ENCODE results near the gene TP53I13. TPM values are rescaled to one million over a fixed set of nuclear protein-coding genes. Genes with fewer than 3 reads are reported as not detected.

The TP53I13 gene
- total and polyA plus RNA-seq, 10 of the 15 experiments (the other 5 are each of a cell fraction or from before 2014, with no cell fraction given): 0.31 to 45.1 (median 19.5) TPM; not detected in 1

DNA sequence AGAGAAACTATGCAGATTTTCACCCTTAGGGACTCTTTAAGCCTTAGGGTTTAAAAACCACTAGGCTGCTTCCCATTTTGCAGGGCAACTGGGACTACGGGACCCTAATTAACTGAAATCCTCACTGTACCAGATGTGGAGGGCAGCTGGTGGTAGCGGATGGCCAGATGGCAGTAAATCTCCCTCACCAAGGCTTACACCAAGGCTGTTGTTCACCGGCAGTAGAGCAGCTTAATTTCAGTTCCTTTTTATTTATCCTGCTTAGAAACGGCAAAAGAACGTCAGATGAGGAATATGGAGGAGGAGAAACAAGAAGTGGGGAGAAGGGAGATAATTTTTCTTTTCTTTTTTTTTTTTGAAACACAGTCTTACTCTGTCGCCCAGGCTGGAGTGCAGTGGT lies 8.2 kb upstream of the TP53I13 start:
- Histone ChIP-seq H4K20me1 (ENCODE audit: control insufficient read depth, insufficient read depth) (no peaks in the 10 kb centered on the region), H2AFZ (ENCODE audit: control insufficient read depth, low read depth, low read length) (peak overlapping the region; percentile 33), H3K9ac (ENCODE audit: control insufficient read depth, insufficient read depth, low read length) (no peak overlapping the region), H3K4me1 (ENCODE audit: control insufficient read depth, insufficient read depth, low read length) (peaks cover 42% of the 10 kb centered on the region), H3K4me2 (ENCODE audit: control insufficient read depth, insufficient read depth) (peak overlapping the region; percentile 72), H3K4me3 (no peak overlapping the region), H3K36me3 (ENCODE audit: control insufficient read depth in 2 of 2, insufficient read depth in 2 of 2, low read length in 1 of 2) (peaks cover 2 to 3% of the 10 kb centered on the region in 2 experiments; a peak in 3 of 4 replicates), H3K27ac (ENCODE audit: control insufficient read depth, insufficient read depth) (no peak overlapping the region), H3K27me3 (replicated peaks in 1 of 2; ENCODE audit: control insufficient read depth in 2 of 2, insufficient read depth in 2 of 2, low read length in 1 of 2) (no peaks in the 10 kb centered on the region), H3K9me3 (replicated peaks; ENCODE audit: control insufficient read depth, insufficient read depth, low read length) (no peaks in the 10 kb centered on the region), H3K79me2 (ENCODE audit: control insufficient read depth, insufficient read depth, low read length) (no peaks in the 10 kb centered on the region)
- intact Hi-C loops (cut with micrococcal nuclease; ENCODE audit: unreplicated experiment): no loop called here
- ATAC-seq: peak; percentile 83
- ChIA-PET CTCF (interaction anchor here (1.0 to 1.8 kb wide), 8 partner anchors 10 to 535 kb away, joined by 3 to 12 read pairs (median 7); no protein-coding TSS in a partner anchor), SMC1A (ENCODE audit: uncharacterized antibody, unreplicated experiment) (interaction anchor here (1.0 to 2.0 kb wide), 3 partner anchors 12 to 190 kb away, joined by 3 to 11 read pairs (median 5); partner anchors contain the start of gene ANKRD13B), RAD21 (ENCODE audit: unreplicated experiment) (interaction anchor here (0.8 to 1.5 kb wide), 2 partner anchors 18 to 190 kb away, joined by 3 to 4 read pairs; no protein-coding TSS in a partner anchor), POLR2A (no interaction called here)
- 37% methylated on average over 5 of the region's 6 CpGs for WGBS (ENCODE audit: insufficient coverage, insufficient replicate concordance, low lambda C conversion rate, missing lambda C conversion rate)
- in situ Hi-C loops (cut with MboI): no loop called here
- FAIRE-seq: peak; percentile 13
- no TSS peak for BruUV-seq (replicated peaks)
- TF ChIP-seq IKZF2 (IDR thresholded peaks at IDR 0.05) (peak; percentile 75 to 77), RBBP5 (conservative IDR thresholded peaks at IDR 0.05) (no peak), SPI1 (IDR thresholded peaks at IDR 0.05; ENCODE audit: borderline replicate concordance, insufficient read depth, low read depth, low read length) (peak; percentile 91), TCF3 (IDR thresholded peaks at IDR 0.05; ENCODE audit: borderline replicate concordance, insufficient read depth, low read depth, low read length) (0 out of 2 replicates have a peak, but pooled peaks have one; percentile 72), EED (IDR thresholded peaks at IDR 0.05; ENCODE audit: low read depth) (peak; percentile 63), TCF7 (IDR thresholded peaks at IDR 0.05; ENCODE audit: borderline replicate concordance) (no peak), HDAC6 (IDR thresholded peaks at IDR 0.05; ENCODE audit: unreplicated experiment) (no peak), TCF12 (IDR thresholded peaks at IDR 0.05; ENCODE audit: low read depth, low read length) (peak; percentile 83; the same call in 1 of the 2 replicates), IKZF1 (conservative IDR thresholded peaks at IDR 0.05) (peak; percentile 55), SMARCA5 (IDR thresholded peaks at IDR 0.05) (no peak)
- TF ChIP-seq, protein P1, sequence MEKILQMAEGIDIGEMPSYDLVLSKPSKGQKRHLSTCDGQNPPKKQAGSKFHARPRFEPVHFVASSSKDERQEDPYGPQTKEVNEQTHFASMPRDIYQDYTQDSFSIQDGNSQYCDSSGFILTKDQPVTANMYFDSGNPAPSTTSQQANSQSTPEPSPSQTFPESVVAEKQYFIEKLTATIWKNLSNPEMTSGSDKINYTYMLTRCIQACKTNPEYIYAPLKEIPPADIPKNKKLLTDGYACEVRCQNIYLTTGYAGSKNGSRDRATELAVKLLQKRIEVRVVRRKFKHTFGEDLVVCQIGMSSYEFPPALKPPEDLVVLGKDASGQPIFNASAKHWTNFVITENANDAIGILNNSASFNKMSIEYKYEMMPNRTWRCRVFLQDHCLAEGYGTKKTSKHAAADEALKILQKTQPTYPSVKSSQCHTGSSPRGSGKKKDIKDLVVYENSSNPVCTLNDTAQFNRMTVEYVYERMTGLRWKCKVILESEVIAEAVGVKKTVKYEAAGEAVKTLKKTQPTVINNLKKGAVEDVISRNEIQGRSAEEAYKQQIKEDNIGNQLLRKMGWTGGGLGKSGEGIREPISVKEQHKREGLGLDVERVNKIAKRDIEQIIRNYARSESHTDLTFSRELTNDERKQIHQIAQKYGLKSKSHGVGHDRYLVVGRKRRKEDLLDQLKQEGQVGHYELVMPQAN (conservative IDR thresholded peaks at IDR 0.05): no peak
- TF ChIP-seq, protein P2, sequence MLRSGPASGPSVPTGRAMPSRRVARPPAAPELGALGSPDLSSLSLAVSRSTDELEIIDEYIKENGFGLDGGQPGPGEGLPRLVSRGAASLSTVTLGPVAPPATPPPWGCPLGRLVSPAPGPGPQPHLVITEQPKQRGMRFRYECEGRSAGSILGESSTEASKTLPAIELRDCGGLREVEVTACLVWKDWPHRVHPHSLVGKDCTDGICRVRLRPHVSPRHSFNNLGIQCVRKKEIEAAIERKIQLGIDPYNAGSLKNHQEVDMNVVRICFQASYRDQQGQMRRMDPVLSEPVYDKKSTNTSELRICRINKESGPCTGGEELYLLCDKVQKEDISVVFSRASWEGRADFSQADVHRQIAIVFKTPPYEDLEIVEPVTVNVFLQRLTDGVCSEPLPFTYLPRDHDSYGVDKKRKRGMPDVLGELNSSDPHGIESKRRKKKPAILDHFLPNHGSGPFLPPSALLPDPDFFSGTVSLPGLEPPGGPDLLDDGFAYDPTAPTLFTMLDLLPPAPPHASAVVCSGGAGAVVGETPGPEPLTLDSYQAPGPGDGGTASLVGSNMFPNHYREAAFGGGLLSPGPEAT (IDR thresholded peaks at IDR 0.05; ENCODE audit: low read depth): peak; percentile 65
- no peak for DNase-seq (ENCODE audit: low read depth, low spot score)
